ENCODE results near the gene COL5A2.
A peak's percentile ranks its signal among the peaks of the same experiment; 100 is the strongest.

The COL5A2 gene

DNA sequence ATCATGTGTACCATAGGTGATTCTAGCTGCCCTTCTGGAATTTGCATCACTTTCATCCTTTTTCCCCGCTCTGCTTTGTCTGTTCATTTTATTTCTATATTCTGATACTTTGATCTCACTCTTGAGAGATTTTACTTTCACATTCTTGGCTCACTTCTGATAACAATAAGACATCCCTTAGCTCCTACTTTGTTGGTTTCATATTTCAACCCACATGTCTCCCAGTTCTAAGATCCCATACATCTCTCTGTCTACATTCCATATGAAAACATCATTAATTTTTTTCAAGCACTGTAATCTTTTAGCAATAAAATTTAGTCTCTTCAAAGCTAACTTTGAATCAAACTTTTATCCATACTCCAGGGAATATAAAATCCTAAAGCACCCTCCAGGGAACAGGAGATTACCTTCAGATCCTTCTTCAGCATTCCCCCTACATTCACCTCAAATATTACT lies 129.8 kb downstream of the COL5A2 start:
- DNase-seq (ENCODE audit: low spot score) = no peak

DNA sequence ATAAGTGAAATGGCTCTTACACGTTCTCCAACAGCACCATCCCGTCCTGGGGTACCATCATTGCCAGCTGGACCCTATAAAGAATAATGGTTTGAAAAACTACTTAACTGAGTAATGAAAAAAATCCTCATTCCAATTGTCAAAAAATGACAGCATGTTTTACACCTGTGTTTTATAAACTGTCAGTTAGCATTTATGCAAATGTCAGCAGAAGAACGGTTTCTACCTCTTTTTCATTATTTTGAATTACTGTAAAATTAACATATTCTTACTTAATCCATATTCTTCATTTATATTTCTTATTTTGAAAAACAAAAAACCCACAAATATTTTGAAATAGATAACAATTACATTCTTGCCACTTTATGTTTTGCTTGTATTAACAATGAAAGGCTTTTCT lies 131.4 kb downstream of the COL5A2 start:
- DNase-seq (ENCODE audit: low spot score) = no peak

DNA sequence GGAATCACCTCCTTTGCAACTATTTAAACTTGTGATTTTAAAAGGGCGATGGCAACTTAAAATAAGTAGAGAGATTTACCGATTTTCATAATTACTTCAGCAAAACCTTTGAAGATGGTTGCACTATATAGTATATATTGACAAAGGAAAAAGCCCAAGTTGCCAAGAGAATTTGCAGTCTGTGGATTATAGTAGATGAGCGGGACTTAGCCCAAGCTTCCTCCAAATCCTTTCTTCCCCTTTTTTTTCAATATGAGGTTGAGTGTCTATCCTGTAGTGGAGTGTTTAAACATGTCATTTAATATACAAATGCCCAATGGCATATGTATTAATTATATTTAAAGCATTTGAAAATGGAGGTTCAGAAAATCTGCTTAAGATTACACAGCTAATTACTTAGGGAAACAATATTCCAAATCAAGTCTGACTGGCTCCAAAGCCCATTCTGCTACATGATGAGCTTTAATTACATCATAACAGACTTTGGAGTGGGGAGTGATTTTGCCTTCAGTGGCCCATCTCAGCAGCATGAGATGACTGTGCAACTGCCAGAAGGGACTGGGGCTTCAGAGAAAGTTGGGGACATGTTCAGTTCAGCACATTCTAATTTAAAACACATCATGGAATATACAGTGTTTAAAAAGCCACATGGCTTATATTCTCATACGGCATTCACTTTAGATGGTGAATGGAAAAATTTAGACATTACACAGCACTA lies 132.2 kb downstream of the COL5A2 start:
- DNase-seq (ENCODE audit: low spot score) = no peak

DNA sequence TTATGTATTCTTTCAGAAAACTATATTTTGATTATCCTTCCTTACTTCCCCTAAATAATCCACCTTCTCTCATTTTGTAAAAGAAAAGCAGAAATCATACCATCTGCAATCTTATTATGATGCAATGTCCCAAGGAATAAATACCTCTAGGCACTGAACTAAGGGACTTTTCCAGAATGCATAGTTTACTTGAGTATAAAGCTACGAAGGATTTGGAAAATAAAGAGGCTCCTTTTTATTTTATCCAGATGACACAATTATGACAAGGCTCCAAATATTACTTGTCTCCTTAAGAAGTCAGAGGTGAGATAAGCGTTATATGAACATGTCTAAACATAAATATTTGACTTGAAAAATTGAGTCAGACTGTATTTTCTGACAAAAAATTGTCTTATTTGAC lies 133.2 kb downstream of the COL5A2 start:
- no peak for DNase-seq (ENCODE audit: low spot score)

DNA sequence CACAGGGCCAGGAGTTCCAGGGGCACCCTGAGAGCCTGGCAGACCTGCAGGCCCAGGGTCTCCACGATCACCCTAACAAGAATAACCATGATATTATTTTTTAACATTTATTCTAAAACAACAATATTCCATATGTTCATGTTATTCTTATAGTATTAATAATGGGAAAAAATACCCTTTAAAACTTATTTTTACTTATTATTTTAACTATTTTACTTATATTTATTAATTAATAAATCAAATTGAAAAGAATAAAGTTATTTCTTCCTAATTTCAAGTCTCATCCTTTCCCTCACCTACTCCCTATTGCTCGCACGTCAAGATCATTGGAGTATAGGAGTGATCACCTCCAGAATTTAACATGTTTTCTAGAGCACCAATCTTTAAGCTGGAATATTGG lies 133.7 kb downstream of the COL5A2 start:
- DNase-seq (ENCODE audit: low spot score) = no peak

DNA sequence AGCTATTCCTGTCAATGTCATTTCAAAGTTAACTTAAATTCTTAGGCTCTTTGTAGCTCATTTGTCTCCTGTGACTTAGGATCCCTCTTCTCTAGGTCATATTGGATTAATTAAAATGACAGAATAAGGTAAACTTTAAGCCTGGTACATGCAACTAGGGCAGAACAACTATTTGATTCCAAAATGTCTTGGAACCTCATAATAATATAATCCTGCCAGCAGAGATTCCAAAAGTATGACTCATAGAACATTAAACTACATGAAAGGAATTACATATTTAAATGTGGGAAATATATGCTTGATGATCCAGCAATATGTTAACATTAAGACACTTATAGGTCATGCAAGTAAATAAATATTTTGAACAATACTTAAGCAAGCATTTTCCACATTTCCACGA lies 142.0 kb downstream of the COL5A2 start:
- DNase-seq (ENCODE audit: low spot score) = no peak

DNA sequence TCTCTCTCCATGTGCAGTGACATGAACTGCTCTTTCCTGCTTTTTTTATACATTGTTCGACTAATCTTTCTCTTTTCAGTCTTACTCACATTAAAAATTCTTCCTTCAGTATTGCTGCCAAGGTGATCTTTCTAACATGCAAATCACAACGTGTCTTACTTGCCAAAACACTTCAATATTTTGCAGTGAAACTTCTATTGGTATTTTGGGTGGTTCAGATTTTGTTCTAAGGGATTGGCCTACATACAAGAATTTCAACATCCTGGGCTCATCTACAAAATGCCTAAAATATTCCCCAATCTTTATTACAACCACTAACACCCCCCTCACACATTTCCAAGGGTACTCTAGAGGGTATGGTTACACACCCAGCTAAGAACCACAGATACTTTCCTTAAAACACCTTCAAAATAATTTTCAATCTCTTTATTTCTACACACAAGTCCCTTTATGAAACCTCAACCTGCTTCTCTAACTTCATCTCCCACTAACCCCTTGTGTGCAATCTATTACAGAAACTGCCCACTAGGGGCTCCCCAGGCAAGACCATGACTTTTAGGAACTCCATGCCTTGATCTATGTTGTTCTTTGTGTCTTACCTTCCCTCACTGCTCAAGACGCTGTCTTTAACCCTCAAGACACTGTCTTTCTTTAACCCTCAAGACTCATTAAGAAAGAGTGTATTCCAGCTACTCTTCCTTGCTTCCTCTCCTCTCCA lies 154.5 kb downstream of the COL5A2 start:
- DNase-seq (ENCODE audit: low spot score) = peak; percentile 13

DNA sequence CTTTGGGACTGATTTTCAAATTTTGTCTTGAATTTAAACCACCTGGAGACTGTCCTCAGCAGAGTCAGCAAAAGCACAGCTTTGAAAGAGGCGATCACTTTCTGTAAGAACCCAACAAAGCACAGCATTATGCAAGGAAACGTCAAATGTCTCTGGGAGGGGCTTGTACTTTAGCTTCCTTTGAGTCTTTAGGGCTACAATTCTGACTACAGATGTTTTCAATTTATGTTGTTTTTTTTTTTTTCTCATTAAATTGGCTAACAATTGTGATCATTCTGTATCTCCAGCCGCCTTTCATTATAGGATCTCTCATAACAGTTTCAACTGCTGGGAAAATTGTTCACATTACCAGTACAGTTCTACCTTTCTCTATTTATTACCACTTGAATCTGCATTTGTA lies 157.1 kb downstream of the COL5A2 start:
- no peak for DNase-seq (ENCODE audit: low spot score)

DNA sequence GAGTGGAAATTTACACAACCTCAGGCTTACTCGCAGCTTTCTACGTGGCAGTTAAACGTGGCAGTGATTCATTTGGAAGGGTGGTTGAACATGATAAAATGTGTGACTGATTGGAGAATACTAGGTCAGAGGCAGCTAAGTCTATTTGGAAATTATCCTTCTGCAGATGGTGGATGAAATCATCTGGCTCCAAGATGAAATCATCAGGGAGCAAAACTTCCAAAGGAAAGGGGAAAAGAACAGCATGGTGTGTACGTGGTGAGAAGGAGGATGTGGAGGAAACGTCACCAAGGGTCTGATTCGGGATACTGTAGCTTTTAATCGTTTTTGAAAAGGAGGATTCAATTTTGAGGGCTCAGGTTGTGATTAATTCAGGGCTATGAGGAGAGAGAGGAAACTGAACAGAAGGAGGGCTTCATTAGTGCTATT lies 157.5 kb downstream of the COL5A2 start:
- DNase-seq (ENCODE audit: low spot score) = no peak

DNA sequence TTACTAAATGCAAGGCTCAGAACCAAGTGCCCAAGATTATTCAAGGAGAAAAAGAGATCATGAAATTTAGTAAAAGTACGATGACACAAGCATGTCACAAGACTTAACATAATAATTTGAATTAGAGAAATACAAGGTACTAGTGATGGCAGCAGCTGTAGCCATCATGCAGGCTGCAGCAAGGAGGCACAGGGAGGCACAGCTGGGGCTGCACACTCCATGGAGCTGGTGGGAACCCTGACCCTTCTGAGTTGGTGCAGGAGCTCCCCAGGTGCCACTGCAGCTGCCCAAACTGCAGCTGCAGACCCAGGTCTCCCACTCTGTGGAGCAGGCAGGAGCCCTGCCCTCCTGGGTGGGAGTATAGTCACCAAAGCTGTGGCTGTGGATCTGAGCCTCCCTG lies 159.4 kb downstream of the COL5A2 start:
- no peak for DNase-seq (ENCODE audit: low spot score)

DNA sequence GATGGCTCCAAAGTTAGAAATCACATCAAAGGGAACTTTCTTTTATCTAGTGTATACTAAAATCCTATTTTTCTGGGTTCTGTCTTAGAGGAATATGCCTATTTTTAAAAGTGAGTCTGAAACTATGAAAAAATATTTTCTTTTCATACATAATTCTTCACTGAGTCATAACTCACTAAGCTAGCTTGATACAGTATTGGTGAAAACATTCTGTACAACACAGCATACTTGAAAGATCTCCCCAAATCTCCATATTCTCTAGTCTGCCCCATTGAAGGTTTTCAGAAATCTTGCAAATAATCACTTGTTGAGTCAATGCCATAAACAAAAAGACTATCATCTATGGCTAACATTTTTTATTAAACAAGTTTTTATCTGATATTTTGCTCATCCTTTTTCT lies 160.9 kb downstream of the COL5A2 start:
- no peak for DNase-seq (ENCODE audit: low spot score)

DNA sequence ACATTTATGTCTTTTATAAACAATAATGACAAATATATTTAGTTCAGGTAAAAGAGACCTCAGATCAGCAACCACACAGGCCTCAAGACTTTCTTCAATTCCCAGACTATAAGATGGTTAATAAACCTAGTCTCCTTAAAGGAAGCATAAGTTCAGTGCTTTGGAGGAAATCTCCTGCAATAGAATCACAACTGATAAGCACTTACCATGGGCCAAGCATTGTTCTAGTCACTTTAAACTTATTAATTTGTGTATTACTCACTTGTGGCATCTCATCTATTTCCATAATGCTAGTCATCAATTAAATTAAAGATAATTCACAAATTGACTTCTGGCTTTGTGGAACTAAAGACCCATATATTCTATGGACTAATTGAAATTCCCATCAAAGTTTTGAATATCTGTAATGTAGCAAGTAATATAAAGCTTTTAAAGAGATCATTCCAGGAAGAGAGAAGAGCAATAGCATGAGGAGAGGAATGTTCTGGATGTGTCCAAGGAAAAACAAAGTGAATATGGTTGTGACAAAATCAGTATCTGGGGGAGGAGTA lies 163.2 kb downstream of the COL5A2 start:
- DNase-seq (ENCODE audit: low spot score) = no peak

DNA sequence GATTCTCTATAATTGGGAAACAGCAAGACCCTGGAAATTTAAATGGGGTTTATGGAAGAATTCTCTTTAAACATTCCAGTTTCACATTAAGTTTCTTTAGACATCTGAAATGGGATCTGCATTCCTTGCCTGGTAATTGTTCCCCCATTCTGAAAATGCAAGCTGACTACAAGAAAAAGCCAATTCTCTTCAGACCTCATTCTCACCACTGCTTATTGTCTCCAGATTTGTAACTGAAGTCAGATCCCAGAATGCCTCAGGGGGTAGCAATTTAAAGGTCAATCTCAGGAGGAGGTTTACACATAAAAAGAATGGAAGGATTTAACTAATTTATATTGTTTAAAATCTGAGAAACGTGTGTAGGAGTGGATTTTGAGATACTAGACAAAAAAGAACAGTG lies 164.2 kb downstream of the COL5A2 start:
- no peak for DNase-seq (ENCODE audit: low spot score)

DNA sequence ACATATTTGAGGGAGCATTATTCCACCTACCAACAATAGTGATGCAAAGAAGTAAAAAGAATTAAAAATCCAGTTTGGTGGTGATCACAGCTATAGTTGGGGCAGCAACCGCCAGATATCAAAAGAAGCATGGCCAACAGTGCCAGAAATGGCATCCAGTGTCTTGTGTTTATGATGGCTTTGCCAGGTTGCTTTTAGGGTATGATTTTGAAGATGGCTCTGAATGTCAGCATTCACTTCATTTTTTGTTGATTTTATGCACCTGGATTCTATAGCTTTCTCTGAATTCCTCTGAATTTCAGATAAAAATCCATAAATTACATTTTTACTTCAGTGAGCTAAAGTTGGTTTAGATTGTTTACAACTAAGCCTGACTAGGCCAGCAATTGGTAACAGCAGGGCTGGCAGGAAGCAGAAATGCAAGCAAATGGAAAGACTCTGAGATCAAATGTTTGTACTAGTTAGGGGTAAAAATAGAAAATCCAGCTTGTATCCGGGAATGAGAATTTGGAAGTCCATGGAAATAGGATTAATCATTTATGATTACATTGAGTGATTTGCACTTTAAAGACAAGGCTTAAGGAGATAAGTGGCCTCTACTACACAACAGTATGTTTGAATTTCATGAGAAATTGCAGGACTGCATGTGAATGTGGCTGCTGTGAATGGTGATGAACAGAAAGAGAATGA lies 165.0 kb downstream of the COL5A2 start:
- DNase-seq (ENCODE audit: low spot score) = no peak

DNA sequence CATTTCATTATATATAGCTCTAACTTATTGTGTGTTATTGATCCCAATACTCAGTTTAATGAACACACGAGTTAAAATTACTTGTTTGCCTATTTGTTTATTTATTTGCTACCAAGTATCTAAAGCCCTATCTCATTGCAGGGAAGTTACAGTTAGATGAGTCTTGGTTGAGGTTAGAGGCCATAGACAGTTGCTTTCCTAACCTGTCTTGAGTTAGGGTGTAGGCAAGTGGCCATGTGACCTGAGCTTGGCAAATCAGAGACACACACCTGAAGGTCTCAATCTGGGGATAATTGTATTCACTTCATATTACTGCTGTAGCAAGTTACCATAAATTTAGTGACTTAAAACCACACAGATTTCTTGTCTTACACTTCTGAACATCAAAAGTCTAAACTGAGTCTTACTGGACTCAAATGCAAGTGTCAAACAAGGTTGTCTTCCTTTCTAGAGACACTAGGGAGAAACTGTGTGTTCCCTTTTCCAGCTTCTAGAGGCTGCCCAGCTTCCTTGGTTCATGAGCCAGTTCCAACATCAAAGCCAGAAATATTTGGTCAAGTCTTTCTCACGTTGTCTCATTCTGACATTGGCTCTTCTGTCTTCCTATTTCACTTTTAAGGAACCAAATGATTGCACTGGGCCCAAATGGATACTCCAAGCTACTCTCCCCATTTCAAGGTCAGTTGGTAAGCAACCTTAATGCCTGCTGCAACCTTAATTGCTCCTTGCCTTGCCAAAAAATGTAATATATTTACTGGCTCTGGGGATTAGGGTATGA lies 165.7 kb downstream of the COL5A2 start:
- no peak for DNase-seq (ENCODE audit: low spot score)

DNA sequence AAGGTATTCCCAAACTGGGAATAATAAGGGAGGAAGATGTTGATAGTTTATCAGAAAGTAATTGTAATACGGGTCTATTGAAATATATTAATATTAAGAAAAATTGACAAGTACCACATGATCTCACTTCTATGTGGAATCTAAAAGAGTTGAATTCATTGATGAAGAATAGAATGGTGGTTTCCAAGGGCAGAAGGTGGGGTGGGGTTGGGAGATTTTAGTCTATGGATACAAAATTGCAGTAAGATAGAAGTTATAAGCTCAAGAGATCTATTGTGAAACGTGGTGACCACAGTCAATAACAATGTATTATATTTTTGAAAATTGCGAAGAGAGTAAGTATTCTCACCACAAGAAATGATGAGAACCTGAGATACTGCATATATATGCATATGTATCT lies 166.5 kb downstream of the COL5A2 start:
- DNase-seq (ENCODE audit: low spot score) = no peak

DNA sequence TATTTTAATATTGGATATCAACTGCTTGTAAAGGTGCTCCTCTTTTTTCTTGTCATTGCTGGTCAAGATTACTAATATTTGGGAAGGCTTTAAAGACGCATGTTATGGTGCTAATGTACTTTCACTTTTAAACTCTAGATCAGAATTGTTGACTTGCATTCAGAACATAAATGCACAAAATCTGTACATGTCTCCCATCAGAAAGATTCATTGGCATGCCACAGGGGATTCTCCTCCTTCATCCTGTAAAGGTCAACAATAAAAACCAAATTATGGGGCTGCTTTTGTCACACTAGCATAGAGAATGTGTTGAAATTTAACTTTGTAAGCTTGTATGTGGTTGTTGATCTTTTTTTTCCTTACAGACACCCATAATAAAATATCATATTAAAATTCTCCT lies 167.2 kb downstream of the COL5A2 start:
- no peak for DNase-seq (ENCODE audit: low spot score)

DNA sequence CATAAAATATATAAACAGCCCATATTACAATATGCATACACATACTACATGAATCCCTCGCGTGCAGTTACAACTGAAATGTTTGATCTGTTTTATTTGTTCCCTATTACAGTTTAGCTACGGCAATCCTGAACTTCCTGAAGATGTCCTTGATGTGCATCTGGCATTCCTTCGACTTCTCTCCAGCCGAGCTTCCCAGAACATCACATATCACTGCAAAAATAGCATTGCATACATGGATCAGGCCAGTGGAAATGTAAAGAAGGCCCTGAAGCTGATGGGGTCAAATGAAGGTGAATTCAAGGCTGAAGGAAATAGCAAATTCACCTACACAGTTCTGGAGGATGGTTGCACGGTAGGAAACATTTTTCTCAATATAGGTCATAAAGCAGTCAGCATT lies 169.0 kb downstream of the COL5A2 start:
- no peak for DNase-seq (ENCODE audit: low spot score)

DNA sequence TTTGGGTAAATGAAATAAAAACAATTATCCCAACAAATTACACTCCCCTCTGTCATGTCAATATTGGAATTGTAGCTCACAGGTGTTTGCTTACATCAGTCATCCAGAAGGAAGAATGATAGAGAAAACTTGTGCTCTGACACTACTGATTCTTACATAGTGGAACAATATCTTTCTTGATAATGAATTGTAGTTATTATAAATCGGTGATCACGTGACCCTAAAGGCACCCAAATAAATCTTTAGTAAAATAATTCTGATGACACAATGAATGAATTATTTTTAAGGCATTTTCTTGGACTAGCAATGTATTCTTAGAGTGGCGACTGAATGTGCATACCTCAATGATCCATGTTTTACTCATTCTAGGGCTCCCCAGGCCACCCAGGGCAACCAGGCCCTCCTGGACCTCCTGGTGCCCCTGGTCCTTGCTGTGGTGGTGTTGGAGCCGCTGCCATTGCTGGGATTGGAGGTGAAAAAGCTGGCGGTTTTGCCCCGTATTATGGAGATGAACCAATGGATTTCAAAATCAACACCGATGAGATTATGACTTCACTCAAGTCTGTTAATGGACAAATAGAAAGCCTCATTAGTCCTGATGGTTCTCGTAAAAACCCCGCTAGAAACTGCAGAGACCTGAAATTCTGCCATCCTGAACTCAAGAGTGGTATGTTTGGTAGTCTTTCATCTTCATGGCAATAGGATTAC lies 170.9 kb downstream of the COL5A2 start:
- DNase-seq (ENCODE audit: low spot score) = no peak

DNA sequence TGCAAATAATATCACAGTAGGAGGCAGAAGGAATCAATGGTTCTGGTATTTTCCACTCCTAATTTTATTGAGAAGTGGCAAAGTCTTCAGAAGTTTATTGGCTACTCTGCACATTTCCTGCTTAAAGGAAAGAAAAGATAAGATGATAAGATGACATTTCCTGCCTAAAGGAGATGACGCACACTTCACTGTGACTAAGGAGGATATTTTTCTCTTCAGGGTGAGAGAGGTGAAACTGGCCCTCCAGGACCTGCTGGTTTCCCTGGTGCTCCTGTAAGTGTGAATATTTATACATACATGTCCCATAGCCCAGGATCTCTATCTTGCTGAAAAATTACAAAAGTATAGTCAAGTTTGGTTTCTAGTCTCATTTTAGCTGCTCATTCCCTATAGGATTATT lies 177.5 kb downstream of the COL5A2 start:
- peak; percentile 37 for DNase-seq (ENCODE audit: low spot score)

DNA sequence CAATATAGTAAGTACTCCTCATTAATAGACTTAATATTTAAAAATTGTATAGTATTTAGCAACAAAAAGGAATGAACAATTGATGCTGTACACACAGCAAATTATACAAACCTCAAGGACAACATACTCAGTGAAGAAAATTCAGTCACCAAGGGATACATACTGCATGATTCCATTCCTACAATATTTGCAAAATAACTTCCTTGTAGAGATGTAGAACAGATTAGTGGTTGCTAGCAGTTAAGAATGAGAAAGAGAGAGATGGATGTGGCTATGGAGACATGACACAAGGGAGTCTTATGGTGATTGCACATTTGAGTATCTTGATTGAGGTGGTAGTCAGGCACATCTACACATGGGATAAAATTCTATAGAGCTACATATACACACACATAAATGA lies 179.3 kb downstream of the COL5A2 start:
- no peak for DNase-seq (ENCODE audit: low spot score)

All from kidney tubule cell (primary cell).